Measurements from ENCODE around the gene PSMB11.

DNA sequence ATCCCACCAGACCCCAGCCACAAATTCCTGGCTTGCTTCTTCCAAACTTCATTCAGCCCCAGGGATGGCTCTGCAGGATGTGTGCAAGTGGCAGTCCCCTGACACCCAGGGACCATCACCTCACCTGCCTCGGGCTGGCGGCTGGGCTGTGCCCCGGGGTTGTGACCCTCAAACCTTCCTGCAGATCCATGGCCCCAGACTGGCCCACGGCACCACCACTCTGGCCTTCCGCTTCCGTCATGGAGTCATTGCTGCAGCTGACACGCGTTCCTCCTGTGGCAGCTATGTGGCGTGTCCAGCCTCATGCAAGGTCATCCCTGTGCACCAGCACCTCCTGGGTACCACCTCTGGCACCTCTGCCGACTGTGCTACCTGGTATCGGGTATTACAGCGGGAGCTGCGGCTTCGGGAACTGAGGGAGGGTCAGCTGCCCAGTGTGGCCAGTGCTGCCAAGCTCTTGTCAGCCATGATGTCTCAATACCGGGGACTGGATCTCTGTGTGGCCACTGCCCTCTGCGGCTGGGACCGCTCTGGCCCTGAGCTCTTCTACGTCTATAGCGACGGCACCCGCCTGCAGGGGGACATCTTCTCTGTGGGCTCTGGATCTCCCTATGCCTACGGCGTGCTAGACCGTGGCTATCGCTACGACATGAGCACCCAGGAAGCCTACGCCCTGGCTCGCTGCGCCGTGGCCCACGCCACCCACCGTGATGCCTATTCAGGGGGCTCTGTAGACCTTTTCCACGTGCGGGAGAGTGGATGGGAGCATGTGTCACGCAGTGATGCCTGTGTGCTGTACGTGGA, at the start of gene PSMB11:
- TF ChIP-seq, protein P1, sequence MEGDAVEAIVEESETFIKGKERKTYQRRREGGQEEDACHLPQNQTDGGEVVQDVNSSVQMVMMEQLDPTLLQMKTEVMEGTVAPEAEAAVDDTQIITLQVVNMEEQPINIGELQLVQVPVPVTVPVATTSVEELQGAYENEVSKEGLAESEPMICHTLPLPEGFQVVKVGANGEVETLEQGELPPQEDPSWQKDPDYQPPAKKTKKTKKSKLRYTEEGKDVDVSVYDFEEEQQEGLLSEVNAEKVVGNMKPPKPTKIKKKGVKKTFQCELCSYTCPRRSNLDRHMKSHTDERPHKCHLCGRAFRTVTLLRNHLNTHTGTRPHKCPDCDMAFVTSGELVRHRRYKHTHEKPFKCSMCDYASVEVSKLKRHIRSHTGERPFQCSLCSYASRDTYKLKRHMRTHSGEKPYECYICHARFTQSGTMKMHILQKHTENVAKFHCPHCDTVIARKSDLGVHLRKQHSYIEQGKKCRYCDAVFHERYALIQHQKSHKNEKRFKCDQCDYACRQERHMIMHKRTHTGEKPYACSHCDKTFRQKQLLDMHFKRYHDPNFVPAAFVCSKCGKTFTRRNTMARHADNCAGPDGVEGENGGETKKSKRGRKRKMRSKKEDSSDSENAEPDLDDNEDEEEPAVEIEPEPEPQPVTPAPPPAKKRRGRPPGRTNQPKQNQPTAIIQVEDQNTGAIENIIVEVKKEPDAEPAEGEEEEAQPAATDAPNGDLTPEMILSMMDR (IDR thresholded peaks at IDR 0.05): no peak
- no peak for TF ChIP-seq EZH2 (IDR thresholded peaks at IDR 0.05; ENCODE audit: borderline replicate concordance, insufficient read depth, low read depth, low read length, poor library complexity, severe bottlenecking)
